Hepatocyte (in vitro differentiated cells): Measurements from ENCODE around the gene DSPP. TPM values are rescaled to one million over a fixed set of nuclear protein-coding genes. Genes with fewer than 3 reads are reported as not detected.

ENCODE experiments used
- DNase-seq: peaks from one replicate; pipeline ENCODE4 v3.0.0-alpha.2; 2016; ENCODE audit warnings: low spot score
- H2AFZ ChIP-seq: fragments of 200-600 bp; sonication (generic); 2 replicates; pipeline ENCODE4 v1.6.0; 2016; ENCODE audit warnings: antibody characterized with exemption, mild to moderate bottlenecking
- H3K27ac ChIP-seq: fragments of 200-600 bp; sonication (generic); 2 replicates; pipeline ENCODE4 v1.5.1; 2016; ENCODE audit warnings: mild to moderate bottlenecking
- H3K27me3 ChIP-seq: fragments of 200-600 bp; sonication (generic); 2 replicates; pipeline ENCODE4 v1.6.1; 2016
- H3K36me3 ChIP-seq: fragments of 200-600 bp; sonication (generic); replicated peaks from 2 replicates; pipeline ENCODE4 v1.5.1; 2016; ENCODE audit warnings: low read depth; ENCODE audit not compliant: insufficient read depth
- H3K4me1 ChIP-seq: fragments of 200-600 bp; sonication (generic); 2 replicates; pipeline ENCODE4 v1.5.1; 2016; ENCODE audit warnings: mild to moderate bottlenecking, moderate library complexity; ENCODE audit not compliant: insufficient read depth
- H3K4me2 ChIP-seq: fragments of 200-600 bp; sonication (generic); 2 replicates; pipeline ENCODE4 v1.6.0; 2016
- H3K4me3 ChIP-seq: fragments of 200-600 bp; sonication (generic); 2 replicates; pipeline ENCODE4 v1.5.1; 2016; ENCODE audit warnings: mild to moderate bottlenecking
- H3K79me2 ChIP-seq: fragments of 200-600 bp; sonication (generic); 2 replicates; pipeline ENCODE4 v1.6.0; 2017; ENCODE audit warnings: mild to moderate bottlenecking
- H3K9me2 ChIP-seq: fragments of 200-600 bp; sonication (generic); replicated peaks from 2 replicates; pipeline ENCODE4 v1.6.0; 2017; ENCODE audit warnings: mild to moderate bottlenecking; ENCODE audit not compliant: insufficient read depth
- H3K9me3 ChIP-seq: fragments of 200-600 bp; sonication (generic); 2 replicates; pipeline ENCODE4 v1.5.1; 2016; ENCODE audit warnings: low read depth, mild to moderate bottlenecking
- H4K20me1 ChIP-seq: fragments of 200-600 bp; sonication (generic); 2 replicates; pipeline ENCODE4 v1.6.0; 2016; ENCODE audit warnings: mild to moderate bottlenecking; ENCODE audit not compliant: insufficient read depth, poor library complexity, severe bottlenecking
- CTCF ChIP-seq: fragments of 200-600 bp; sonication (generic); IDR thresholded peaks from 2 replicates; pipeline ENCODE4 v1.5.1; 2016; ENCODE audit warnings: antibody characterized with exemption, mild to moderate bottlenecking; ENCODE audit not compliant: poor library complexity
- EZH2 ChIP-seq: fragments of 200-600 bp; sonication (generic); IDR thresholded peaks from 2 replicates; pipeline ENCODE4 v1.6.1; 2016; ENCODE audit warnings: antibody characterized with exemption, mild to moderate bottlenecking, borderline replicate concordance
- EZH2phosphoT487 ChIP-seq: fragments of 200-600 bp; sonication (generic); IDR thresholded peaks from one replicate; pipeline ENCODE4 v1.6.1; 2018; ENCODE audit warnings: antibody characterized with exemption, mild to moderate bottlenecking, low read depth, moderate library complexity; ENCODE audit not compliant: unreplicated experiment, severe bottlenecking
- WGBS: methylation state at CpG from one replicate; pipeline ENCODE4 v1.1.6; 2016; ENCODE audit warnings: low lambda C conversion rate; ENCODE audit errors: missing lambda C conversion rate; 5-methylcytosine and 5-hydroxymethylcytosine counted together
- polyA plus RNA-seq: library from polyadenylated mRNA; unstranded; fragments of >200 nt; fragmentation: Nextera tagmentation; extraction: Ambion mirVana; gene quantifications from 2 replicates; pipeline ENCODE4 v1.2.1, GENCODE V29; 2016
- total RNA-seq: library from RNA; depleted of rRNA; stranded (reverse); fragments of >200 nt; gene quantifications from 2 replicates; pipeline ENCODE4 v1.2.3, GENCODE V29; 2014

DSPP gene
- total and polyA plus RNA-seq, 2 experiments from 2014 or later, result not detected

- Histone ChIP-seq H3K79me2 (no peaks in the 10 kb centered on the region), H3K4me1 (peaks cover 2% of the 10 kb centered on the region), H3K27ac (no peak overlapping the region), H2AFZ (no peak overlapping the region), H3K4me3 (no peak overlapping the region), H3K4me2 (no peak overlapping the region), H4K20me1 (no peaks in the 10 kb centered on the region), H3K9me2 (no peaks in the 10 kb centered on the region), H3K9me3 (no peaks in the 10 kb centered on the region), H3K36me3 (no peaks in the 10 kb centered on the region), H3K27me3 (no peaks in the 10 kb centered on the region)
- no peak for TF ChIP-seq EZH2
- no peak for TF ChIP-seq CTCF
- TF ChIP-seq EZH2phosphoT487, result no peak
- DNase-seq, result no peak
These were observed 23.3 kb downstream of the DSPP start for GRCh38 chr4:87631668-87632067.

- no peak for TF ChIP-seq EZH2
- TF ChIP-seq EZH2phosphoT487, result no peak
- no peak for TF ChIP-seq CTCF
- Histone ChIP-seq H2AFZ (no peak overlapping the region), H3K4me2 (peak overlapping the region; percentile 36), H3K27me3 (no peaks in the 10 kb centered on the region), H4K20me1 (no peaks in the 10 kb centered on the region), H3K79me2 (no peaks in the 10 kb centered on the region), H3K9me3 (no peaks in the 10 kb centered on the region), H3K4me3 (no peak overlapping the region), H3K9me2 (no peaks in the 10 kb centered on the region), H3K27ac (no peak overlapping the region), H3K4me1 (peaks cover 2% of the 10 kb centered on the region), H3K36me3 (no peaks in the 10 kb centered on the region)
- WGBS, result 83% methylated on average over 1 of the region's 1 CpG
- DNase-seq, result no peak
These were observed 24.1 kb downstream of the DSPP start for GRCh38 chr4:87632469-87632868.

GRCh38 chr4:87633243-87633642 is 24.9 kb downstream of the DSPP start:
- Histone ChIP-seq H3K4me1 (peaks cover 2% of the 10 kb centered on the region), H3K79me2 (no peaks in the 10 kb centered on the region), H3K4me2 (peak overlapping the region; percentile 36), H3K9me3 (no peaks in the 10 kb centered on the region), H3K27ac (no peak overlapping the region), H3K27me3 (no peaks in the 10 kb centered on the region), H2AFZ (no peak overlapping the region), H4K20me1 (no peaks in the 10 kb centered on the region), H3K4me3 (no peak overlapping the region), H3K36me3 (no peaks in the 10 kb centered on the region), H3K9me2 (no peaks in the 10 kb centered on the region)
- TF ChIP-seq EZH2phosphoT487 (no peak), EZH2 (no peak), CTCF (no peak)
- 32% methylated on average over 2 of the region's 2 CpGs for WGBS
- DNase-seq, result peak; percentile 63

GRCh38 chr4:87644286-87644685 is 36.0 kb downstream of the DSPP start:
- WGBS, result 98% methylated on average over 6 of the region's 6 CpGs
- H3K36me3 ChIP-seq, result no peaks in the 10 kb centered on the region

More at GRCh38 chr4:87644286-87644685, 36.0 kb downstream of the DSPP start:
- H3K9me2 ChIP-seq, result no peaks in the 10 kb centered on the region
- no peaks in the 10 kb centered on the region for H3K79me2 ChIP-seq
- H2AFZ ChIP-seq, result no peak overlapping the region
- DNase-seq, result no peak
- TF ChIP-seq EZH2 (no peak), EZH2phosphoT487 (no peak), CTCF (no peak)
- no peaks in the 10 kb centered on the region for H3K4me1 ChIP-seq
- H3K27ac ChIP-seq, result no peak overlapping the region
- H4K20me1 ChIP-seq, result no peaks in the 10 kb centered on the region
- no peak overlapping the region for H3K4me3 ChIP-seq
- H3K9me3 ChIP-seq, result no peaks in the 10 kb centered on the region
- H3K27me3 ChIP-seq, result no peaks in the 10 kb centered on the region
- H3K4me2 ChIP-seq, result no peak overlapping the region
